Endothelial cell of umbilical vein (primary cell): Measurements from ENCODE around the gene TRIM52. TPM values are rescaled to one million over a fixed set of nuclear protein-coding genes. Genes with fewer than 3 reads are reported as not detected.

Experiments
- BruUV-seq: library from RNA; stranded (reverse); fragments of 400-500 nt; replicated peaks from 2 replicates; lab custom pipeline; 2021; lab: Mats Ljungman, UMichigan
- CTCF ChIA-PET: fragments of 300-600, 350-600 bp; sonication (Branson Sonifier 250); formaldehyde crosslinking; loops from one replicate; lab custom pipeline; 2021; ENCODE audit warnings: antibody characterized with exemption, inconsistent platforms; lab: Charles Lee
- POLR2A ChIA-PET: fragments of 300-600, 350-600 bp; sonication (Branson Sonifier 250); formaldehyde crosslinking; loops from one replicate; lab custom pipeline; 2021; ENCODE audit warnings: antibody characterized with exemption, inconsistent platforms; lab: Charles Lee
- DNase-seq: peaks from one replicate; pipeline ENCODE4 v3.0.0-alpha.2; 2011; ENCODE audit warnings: low read depth, low spot score
- FAIRE-seq: peaks from 2 replicates; lab custom pipeline; 2011; peaks lifted over from hg19 to GRCh38; lab: Jason Lieb, UNC
- H2AFZ ChIP-seq: 2 replicates; pipeline ENCODE4 v1.6.0; 2012; ENCODE audit warnings: low read depth, low read length, control low read depth, inconsistent platforms
- H3K27ac ChIP-seq: 2 replicates; pipeline ENCODE4 v1.5.1; 2011; ENCODE audit warnings: low read depth, mild to moderate bottlenecking, control low read depth, low read length, moderate library complexity; ENCODE audit not compliant: insufficient read depth
- H3K27me3 ChIP-seq, 2 experiments: 2 replicates each; pipeline versions ENCODE4 v1.6.0 to v1.6.1; 2011; ENCODE audit warnings: low read length in 2 of 2, mixed read lengths in 1 of 2; ENCODE audit not compliant: control insufficient read depth in 2 of 2, insufficient read depth in 2 of 2
- H3K36me3 ChIP-seq, 2 experiments: 2 replicates in 1 of 2; 3 replicates in 1 of 2; pipeline ENCODE4 v1.5.1; 2011; ENCODE audit warnings: low read length in 2 of 2, mild to moderate bottlenecking in 1 of 2, moderate library complexity in 1 of 2; ENCODE audit not compliant: control insufficient read depth in 2 of 2, insufficient read depth in 2 of 2; ENCODE audit errors: extremely low read depth in 1 of 2
- H3K4me1 ChIP-seq: 3 replicates; pipeline ENCODE4 v1.5.1; 2011; ENCODE audit warnings: mild to moderate bottlenecking, low read length; ENCODE audit not compliant: control insufficient read depth, insufficient read depth; ENCODE audit errors: extremely low read depth
- H3K4me2 ChIP-seq: 2 replicates; pipeline ENCODE4 v1.6.1; 2011; ENCODE audit warnings: low read length, control low read depth, mixed read lengths; ENCODE audit not compliant: insufficient read depth
- H3K4me3 ChIP-seq, 3 experiments: fragments of 200-600 bp in 1 of 3; sonication (generic), shearing (Covaris generic) in 1 of 3; replicated peaks in 1 of 3; 2 replicates each; pipeline ENCODE4 v1.5.1; 2011 to 2016; ENCODE audit warnings: control low read depth in 3 of 3, low read length in 3 of 3, mild to moderate bottlenecking in 2 of 3, inconsistent platforms in 1 of 3, low read depth in 1 of 3, moderate library complexity in 1 of 3; ENCODE audit not compliant: insufficient read depth in 1 of 3
- H3K79me2 ChIP-seq: 2 replicates; pipeline ENCODE4 v1.6.0; 2012; ENCODE audit warnings: low read length, inconsistent platforms; ENCODE audit not compliant: control insufficient read depth, insufficient read depth
- H3K9ac ChIP-seq: replicated peaks from 2 replicates; pipeline ENCODE3; 2011; ENCODE audit warnings: low read length, control low read depth; ENCODE audit not compliant: insufficient read depth; ENCODE audit errors: extremely low read depth
- H3K9me1 ChIP-seq: replicated peaks from 3 replicates; pipeline ENCODE4 v1.6.0; 2011; ENCODE audit warnings: mild to moderate bottlenecking, low read length; ENCODE audit not compliant: control insufficient read depth, insufficient read depth; ENCODE audit errors: extremely low read depth
- H3K9me3 ChIP-seq: replicated peaks from 2 replicates; pipeline ENCODE4 v1.5.1; 2012; ENCODE audit warnings: low read length, inconsistent platforms; ENCODE audit not compliant: control insufficient read depth, insufficient read depth
- H4K20me1 ChIP-seq: replicated peaks from 2 replicates; pipeline ENCODE3; 2011; ENCODE audit warnings: mild to moderate bottlenecking, low read length; ENCODE audit not compliant: control insufficient read depth, insufficient read depth; ENCODE audit errors: extremely low read depth
- CTCF ChIP-seq, 2 donors: IDR thresholded peaks; 1 replicate in 1 of 2; 2 replicates in 1 of 2; pipeline ENCODE4 v1.5.1; 2011; ENCODE audit warnings: low read length in 2 of 2, mild to moderate bottlenecking in 2 of 2, moderate library complexity in 2 of 2, control low read depth in 1 of 2, inconsistent platforms in 1 of 2, low read depth in 1 of 2; ENCODE audit not compliant: insufficient read depth in 1 of 2; ENCODE audit errors: extremely low read depth in 1 of 2
- EZH2 ChIP-seq: IDR thresholded peaks from 2 replicates; pipeline ENCODE4 v1.6.1; 2012; ENCODE audit warnings: borderline replicate concordance, low read depth, mild to moderate bottlenecking, moderate library complexity, low read length, inconsistent platforms; ENCODE audit not compliant: severe bottlenecking
- FOS ChIP-seq: IDR thresholded peaks from 2 replicates; pipeline ENCODE4 v1.6.1; 2011; ENCODE audit warnings: mild to moderate bottlenecking, low read length, moderate library complexity, borderline replicate concordance; ENCODE audit not compliant: insufficient read depth
- GATA2 ChIP-seq: IDR thresholded peaks from 2 replicates; pipeline ENCODE4 v1.7.0; 2011; ENCODE audit warnings: low read depth, mild to moderate bottlenecking, moderate library complexity, mixed read lengths, low read length; ENCODE audit not compliant: insufficient read length, insufficient read depth
- JUN ChIP-seq: IDR thresholded peaks from 2 replicates; pipeline ENCODE4 v1.6.1; 2011; ENCODE audit warnings: borderline replicate concordance, low read depth; ENCODE audit not compliant: insufficient read length, insufficient read depth
- MAX ChIP-seq: IDR thresholded peaks from 2 replicates; pipeline ENCODE4 v1.6.1; 2011; ENCODE audit not compliant: insufficient read depth, insufficient read length
- MYC ChIP-seq: IDR thresholded peaks from one replicate; pipeline ENCODE4 v1.6.1; 2011; ENCODE audit warnings: mild to moderate bottlenecking, low read depth, low read length
- POLR2A ChIP-seq: IDR thresholded peaks from 2 replicates; pipeline ENCODE4 v1.6.1; 2012; ENCODE audit warnings: low read depth, mild to moderate bottlenecking, control low read depth, low read length
- POLR2AphosphoS5 ChIP-seq: IDR thresholded peaks from 2 replicates; pipeline ENCODE4 v1.6.1; 2012; ENCODE audit warnings: low read depth, mild to moderate bottlenecking, control low read depth, low read length, moderate library complexity; ENCODE audit not compliant: insufficient read depth
- dilution Hi-C: fragments of 300-500 bp; cut with MboI; formaldehyde crosslinking; loops from one replicate; pipeline ENCODE4 v1.15.0; 2019; ENCODE audit warnings: low sequenced_read_pairs; ENCODE audit not compliant: extremely low pct_ligation_motif_present
- intact Hi-C: fragments of 100-400 bp; cut with micrococcal nuclease; formaldehyde crosslinking; loops from one replicate; pipeline ENCODE4 v1.10.0; 2022
- polyA plus RNA-seq, 4 experiments: library from polyadenylated mRNA; depleted of rRNA in 3 of 4; stranded (reverse) in 3 of 4; unstranded in 1 of 4; fragments of >200 nt; gene quantifications; 2 replicates each; pipeline versions ENCODE4 v1.2.1 to v1.2.3, GENCODE V29; 2011 to 2012; ENCODE audit warnings: missing spikeins in 1 of 4
- total RNA-seq: library from RNA; stranded (reverse); gene quantifications from 2 replicates; pipeline ENCODE4 v1.2.3, GENCODE V29; 2021

Gene TRIM52
- total and polyA plus RNA-seq, 2 donors (not counting 3 experiments of a cell fraction or from before 2014, with no cell fraction given): 5.6 to 10.1 TPM

- no peaks in the 10 kb centered on the region for H3K9me3 ChIP-seq
- H3K27me3 ChIP-seq: no peaks in the 10 kb centered on the region
- H3K4me1 ChIP-seq: peaks cover 15% of the 10 kb centered on the region
- H3K27ac ChIP-seq: peak overlapping the region; percentile 88
- H2AFZ ChIP-seq: peak overlapping the region; percentile 19
- DNase-seq (peak; percentile 97), FAIRE-seq (peak; percentile 90)
- ChIA-PET POLR2A (interaction anchor here (0.5 to 2.1 kb wide), 4 partner anchors 15 to 34 kb away, joined by 3 to 11 read pairs (median 4); partner anchors contain the start of gene TRIM7), CTCF (interaction anchor here (0.9 to 2.1 kb wide), 4 partner anchors 11 to 38 kb away, joined by 3 to 9 read pairs (median 3); no protein-coding TSS in a partner anchor)
- H3K4me2 ChIP-seq: peak overlapping the region; percentile 69
- H3K9me1 ChIP-seq: no peaks in the 10 kb centered on the region
- H4K20me1 ChIP-seq: no peaks in the 10 kb centered on the region
- peaks cover 9% of the 10 kb centered on the region for H3K79me2 ChIP-seq
- dilution Hi-C loops (no loop called here), intact Hi-C loops (loop anchor here (1.0 to 2.0 kb wide), 3 partner anchors 15 to 57 kb away; no protein-coding TSS in a partner anchor)
- TF ChIP-seq EZH2 (no peak), MYC (no peak), GATA2 (peak; percentile 36), POLR2A (no peak), POLR2AphosphoS5 (no peak), CTCF (IDR thresholded peaks at IDR 0.05; ENCODE audit: extremely low read depth in 1 of 2, insufficient read depth in 1 of 2, low read depth in 1 of 2, low read length in 2 of 2) (no peak), JUN (no peak), MAX (peak; percentile 30), FOS (no peak)
- TSS peak; percentile 84 for BruUV-seq
- peak overlapping the region; percentile 87 for H3K9ac ChIP-seq
- H3K4me3 ChIP-seq: peak overlapping the region; percentile 21 to 76 (median 64)
- H3K36me3 ChIP-seq: no peaks in the 10 kb centered on the region
Observed at GRCh38 chr5:181221792-181222629, 38.9 kb downstream of the TRIM52 start.
